K562 (cell line): ENCODE data around the gene NAV2. TPM values are rescaled to one million over a fixed set of nuclear protein-coding genes. Genes with fewer than 3 reads are reported as not detected.
A peak's percentile ranks its signal among the peaks of the same experiment; 100 is the strongest.

Experiments
- ATAC-seq: fragments of 200-7000 bp; cut with Tn5 transposase; 3 replicates; pipeline ENCODE4 v1.9.1; 2020; ENCODE audit warnings: moderate library complexity
- BruUV-seq: library from RNA; stranded (reverse); fragments of 400-500 nt; replicated peaks from 2 replicates; lab custom pipeline; 2021; lab: Mats Ljungman, UMichigan
- CTCF ChIA-PET: fragments of 300-600 bp; formaldehyde crosslinking; extraction: SDS; loops from one replicate; lab custom pipeline; 2021; ENCODE audit warnings: low intra/inter-chr PET ratio; lab: Yijun Ruan, JAX
- POLR2A ChIA-PET: fragments of 300-600, 350-650 bp; sonication (Branson Sonifier 250); formaldehyde crosslinking; extraction: SDS; loops from one replicate; lab custom pipeline; 2021; ENCODE audit warnings: antibody characterized with exemption, inconsistent platforms; lab: Yijun Ruan, JAX
- DNase-seq, 4 experiments: peaks; one replicate each; pipeline versions ENCODE4 v3.0.0 to v3.0.0-alpha.2; 2011 to 2018; ENCODE audit warnings: low spot score in 3 of 4, mixed read lengths in 3 of 4; ENCODE audit errors: extremely low read depth in 1 of 4
- FAIRE-seq: peaks from 2 replicates; lab custom pipeline; 2011; peaks lifted over from hg19 to GRCh38; lab: Jason Lieb, UNC
- H2AFZ ChIP-seq: 2 replicates; pipeline ENCODE4 v1.6.0; 2011; ENCODE audit warnings: low read depth, low read length, control low read depth, inconsistent platforms
- H3K27ac ChIP-seq: fragments of 200-600 bp; 3 replicates; pipeline ENCODE4 v1.8.0; 2011; ENCODE audit warnings: low read depth, mild to moderate bottlenecking, control low read depth, inconsistent platforms, low read length, moderate library complexity, mixed read lengths; ENCODE audit errors: extremely low read depth
- H3K27me3 ChIP-seq, 2 experiments: fragments of 300-600 bp in 1 of 2; 2 replicates in 1 of 2; 3 replicates in 1 of 2; pipeline versions ENCODE4 v1.6.0 to v1.8.0; 2011; ENCODE audit warnings: inconsistent platforms in 2 of 2, low read length in 2 of 2, mild to moderate bottlenecking in 1 of 2, mixed read lengths in 1 of 2, moderate library complexity in 1 of 2; ENCODE audit not compliant: control insufficient read depth in 2 of 2, insufficient read depth in 2 of 2
- H3K36me3 ChIP-seq: fragments of 300-600 bp; 3 replicates; pipeline ENCODE4 v1.8.0; 2011; ENCODE audit warnings: mild to moderate bottlenecking, low read length, inconsistent platforms; ENCODE audit not compliant: control insufficient read depth, insufficient read depth
- H3K4me1 ChIP-seq, 2 experiments: fragments of 200-600 bp in 1 of 2; replicated peaks in 1 of 2; 2 replicates in 1 of 2; 3 replicates in 1 of 2; pipeline versions ENCODE4 v1.5.1 to v1.8.0; 2011; ENCODE audit warnings: inconsistent platforms in 2 of 2, low read length in 2 of 2, mild to moderate bottlenecking in 1 of 2, mixed read lengths in 1 of 2, moderate library complexity in 1 of 2; ENCODE audit not compliant: control insufficient read depth in 2 of 2, insufficient read depth in 2 of 2
- H3K4me2 ChIP-seq: 2 replicates; pipeline ENCODE4 v1.6.1; 2011; ENCODE audit warnings: low read length, control low read depth, inconsistent platforms, mixed read lengths; ENCODE audit not compliant: insufficient read depth
- H3K4me3 ChIP-seq: fragments of 200-600 bp; sonication (generic), shearing (Covaris generic); 2 replicates; pipeline ENCODE4 v1.5.1; 2016; ENCODE audit warnings: control low read depth, inconsistent platforms
- H3K79me2 ChIP-seq: fragments of 200-600 bp; 3 replicates; pipeline ENCODE4 v1.8.0; 2011; ENCODE audit warnings: low read length, inconsistent platforms; ENCODE audit not compliant: control insufficient read depth, insufficient read depth
- H3K9ac ChIP-seq, 2 experiments: 2 replicates each; pipeline versions ENCODE4 v1.6.0 to v1.6.1; 2011; ENCODE audit warnings: low read depth in 2 of 2, low read length in 2 of 2, control low read depth in 1 of 2, inconsistent platforms in 1 of 2, mild to moderate bottlenecking in 1 of 2, mixed read lengths in 1 of 2; ENCODE audit not compliant: insufficient read depth in 1 of 2
- H3K9me1 ChIP-seq: one replicate; pipeline ENCODE4 v1.6.0; 2011; ENCODE audit warnings: inconsistent platforms, mild to moderate bottlenecking, low read length, moderate library complexity; ENCODE audit not compliant: control insufficient read depth, insufficient read depth
- H3K9me3 ChIP-seq: replicated peaks from 2 replicates; pipeline ENCODE4 v1.5.1; 2011; ENCODE audit warnings: low read depth, low read length, inconsistent platforms; ENCODE audit not compliant: control insufficient read depth, insufficient read depth
- H4K20me1 ChIP-seq: replicated peaks from 2 replicates; pipeline ENCODE4 v1.6.1; 2011; ENCODE audit warnings: low read length, inconsistent platforms, mixed read lengths; ENCODE audit not compliant: control insufficient read depth, insufficient read depth
- CTBP1 ChIP-seq: fragments of 450-650 bp; IDR thresholded peaks from 2 replicates; pipeline ENCODE4 v1.6.1; 2016; ENCODE audit warnings: borderline replicate concordance
- DEAF1 ChIP-seq: fragments of 450-650 bp; formaldehyde crosslinking; IDR thresholded peaks from 2 replicates; pipeline ENCODE4 v1.4.0; 2020; ENCODE audit warnings: mild to moderate bottlenecking, moderate library complexity
- FOSL1 ChIP-seq: fragments of 200-800 bp; sonication (Bioruptor generic); conservative IDR thresholded peaks from 2 replicates; pipeline ENCODE4 v1.6.1; 2016; ENCODE audit warnings: missing genetic modification characterization, missing compliant biosample characterization
- GABPB1 ChIP-seq: sonication (generic); formaldehyde crosslinking; IDR thresholded peaks from 2 replicates; pipeline ENCODE4 v1.8.0; 2022; ENCODE audit warnings: mild to moderate bottlenecking, missing genetic modification reagents
- JUN ChIP-seq, 2 experiments: sonication (generic) in 1 of 2; formaldehyde crosslinking in 1 of 2; IDR thresholded peaks; 2 replicates each; pipeline versions ENCODE4 v1.6.1 to v1.8.0; 2012 to 2022; ENCODE audit warnings: borderline replicate concordance in 2 of 2, mild to moderate bottlenecking in 2 of 2, improper control_type of control experiment in 1 of 2, low read depth in 1 of 2, low read length in 1 of 2, missing genetic modification reagents in 1 of 2
- JUND ChIP-seq, 2 experiments: IDR thresholded peaks; 2 replicates in 1 of 2; 3 replicates in 1 of 2; pipeline ENCODE4 v1.6.1; 2011; ENCODE audit warnings: borderline replicate concordance in 2 of 2, low read depth in 2 of 2, low read length in 2 of 2, improper control_type of control experiment in 1 of 2, missing biosample characterization in 1 of 2, missing genetic modification characterization in 1 of 2, missing genetic modification reagents in 1 of 2
- NR1H2 ChIP-seq: sonication (generic); formaldehyde crosslinking; IDR thresholded peaks from 2 replicates; pipeline ENCODE4 v1.4.0; 2020; ENCODE audit warnings: mild to moderate bottlenecking, missing genetic modification reagents
- PKNOX1 ChIP-seq: fragments of 450-650 bp; IDR thresholded peaks from 2 replicates; pipeline ENCODE4 v1.6.1; 2016
- POLR2AphosphoS5 ChIP-seq: IDR thresholded peaks from 2 replicates; pipeline ENCODE4 v1.6.1; 2011; ENCODE audit warnings: mild to moderate bottlenecking, low read depth, low read length, moderate library complexity; ENCODE audit not compliant: control insufficient read depth, insufficient read depth
- POU5F1 ChIP-seq: fragments of 150-350 bp; IDR thresholded peaks from 2 replicates; pipeline ENCODE4 v1.6.1; 2014; ENCODE audit warnings: borderline replicate concordance, low read length, low read depth, mild to moderate bottlenecking; ENCODE audit not compliant: partially characterized antibody
- RAD21 ChIP-seq, 2 experiments: fragments of 250-450 bp in 1 of 2; fragments of 450-650 bp in 1 of 2; sonication (Bioruptor Pico) in 1 of 2; formaldehyde crosslinking in 1 of 2; IDR thresholded peaks in 1 of 2; conservative IDR thresholded peaks in 1 of 2; 2 replicates each; pipeline versions ENCODE4 v1.4.0 to v1.8.0; 2020 to 2022; ENCODE audit warnings: mild to moderate bottlenecking in 2 of 2, moderate library complexity in 1 of 2
- RBM34 ChIP-seq: fragments of 200-400 bp; formaldehyde crosslinking; IDR thresholded peaks from 2 replicates; pipeline ENCODE4 v1.6.1; 2018; ENCODE audit warnings: low read length, borderline replicate concordance; ENCODE audit not compliant: insufficient read depth
- ZFPM2 ChIP-seq: fragments of 250-450 bp; sonication (Bioruptor Pico); IDR thresholded peaks from 2 replicates; pipeline ENCODE4 v1.5.1; 2022; ENCODE audit warnings: mild to moderate bottlenecking
- ZKSCAN8 ChIP-seq: fragments of 200-800 bp; sonication (Bioruptor generic); IDR thresholded peaks from 2 replicates; pipeline ENCODE4 v1.6.1; 2016; ENCODE audit warnings: missing genetic modification characterization, missing compliant biosample characterization
- ZNF639 ChIP-seq, 2 experiments: fragments of 200-800 bp in 1 of 2; sonication (Bioruptor generic) in 1 of 2; sonication (generic) in 1 of 2; formaldehyde crosslinking in 1 of 2; IDR thresholded peaks in 1 of 2; conservative IDR thresholded peaks in 1 of 2; 2 replicates each; pipeline versions ENCODE4 v1.5.0 to v1.6.1; 2016 to 2020; ENCODE audit warnings: missing compliant biosample characterization in 1 of 2, missing genetic modification characterization in 1 of 2, missing genetic modification reagents in 1 of 2
- WGBS: fragments of 100-300 bp; shearing (Covaris generic); methylation state at CpG from one replicate; pipeline ENCODE4 v1.1.6; 2016; ENCODE audit warnings: low coverage, mixed read lengths; ENCODE audit not compliant: insufficient coverage; ENCODE audit errors: missing lambda C conversion rate; 5-methylcytosine and 5-hydroxymethylcytosine counted together
- in situ Hi-C: fragments of 300-500 bp; cut with MboI; formaldehyde crosslinking; loops from 4 replicates; pipeline ENCODE4 v1.15.0; 2018; ENCODE audit warnings: inconsistent platforms, mixed read lengths
- intact Hi-C: fragments of 100-400 bp; cut with micrococcal nuclease; formaldehyde crosslinking; loops from 2 replicates; pipeline ENCODE4 v1.14.2; 2022
- polyA plus RNA-seq, 8 experiments: library from polyadenylated mRNA; depleted of rRNA in 4 of 8; stranded (reverse) in 5 of 8; unstranded in 3 of 8; fragments of >200 nt; fragmentation: Nextera tagmentation in 2 of 8; fragmentation: Illumina TruSeq in 1 of 8; extraction: Ambion mirVana in 2 of 8; extraction: Trizol in 1 of 8; gene quantifications; 2 replicates each; pipeline versions ENCODE4 v1.2.1 to v1.2.3, GENCODE V29; 2011 to 2014; ENCODE audit warnings: inconsistent platforms in 1 of 8, missing spikeins in 1 of 8
- total RNA-seq, 7 experiments: library from RNA; depleted of rRNA in 6 of 7; stranded (reverse); fragments of >200 nt in 6 of 7; fragmentation: Illumina TruSeq in 2 of 7; extraction: Trizol in 2 of 7; gene quantifications; 2 replicates each; pipeline versions ENCODE4 v1.2.1 to v1.2.3, GENCODE V29; 2011 to 2021; ENCODE audit warnings: low replicate concordance in 1 of 7

Gene NAV2
- total and polyA plus RNA-seq, 9 of the 15 experiments (the other 6 are each of a cell fraction or from before 2014, with no cell fraction given): 0.03 to 0.35 (median 0.05) TPM

- Histone ChIP-seq H3K9ac (no peak overlapping the region), H3K36me3 (no peaks in the 10 kb centered on the region), H3K27me3 (peaks cover 21 to 22% of the 10 kb centered on the region in 2 experiments), H4K20me1 (no peaks in the 10 kb centered on the region; the same call in 1 of the 2 replicates), H3K27ac (no peak overlapping the region), H3K9me3 (no peaks in the 10 kb centered on the region), H3K4me3 (no peak overlapping the region), H3K4me1 (no peaks in the 10 kb centered on the region; a peak in 2 of 5 replicates), H3K4me2 (0 out of 2 replicates have a peak overlapping the region, but pooled peaks have one; percentile 3), H2AFZ (peak overlapping the region; percentile 34; the same call in 1 of the 2 replicates), H3K9me1 (no peaks in the 10 kb centered on the region), H3K79me2 (no peaks in the 10 kb centered on the region)
- CTCF ChIA-PET: interaction anchor here (0.7 to 3.5 kb wide), 8 partner anchors 74 to 880 kb away, joined by 3 to 29 read pairs (median 5); no protein-coding TSS in a partner anchor
- FAIRE-seq (peak; percentile 93), ATAC-seq (peak; percentile 68), DNase-seq (peak; percentile 49 to 68 (median 58))
- in situ Hi-C loops: no loop called here
- POLR2A ChIA-PET: no interaction called here
- no TSS peak for BruUV-seq
- intact Hi-C loops: loop anchor here (1.0 to 10.0 kb wide), 4 partner anchors 81 to 663 kb away; no protein-coding TSS in a partner anchor
- 17% methylated on average over 6 of the region's 6 CpGs for WGBS
- TF ChIP-seq RAD21 (CRISPR knock-in tag; conservative IDR thresholded peaks at IDR 0.05 in 1 of 2, IDR thresholded peaks at IDR 0.05 in 1 of 2) (peak; percentile 92 to 97), JUN (IDR thresholded peaks at IDR 0.05; ENCODE audit: borderline replicate concordance, low read depth, low read length) (no peak), JUN (CRISPR knock-in tag; IDR thresholded peaks at IDR 0.05; ENCODE audit: borderline replicate concordance) (no peak), ZNF639 (CRISPR knock-in tag; conservative IDR thresholded peaks at IDR 0.05 in 1 of 2, IDR thresholded peaks at IDR 0.05 in 1 of 2) (no peak), FOSL1 (tag) (0 out of 2 replicates have a peak, but pooled peaks have one; percentile 14), NR1H2 (no peak), RBM34 (no peak), CTBP1 (0 out of 2 replicates have a peak, but pooled peaks have one; percentile 16), GABPB1 (no peak), DEAF1 (CRISPR knock-in tag) (peak; percentile 82), PKNOX1 (peak; percentile 9; the same call in 1 of the 2 replicates), ZFPM2 (CRISPR knock-in tag) (no peak), POLR2AphosphoS5 (no peak), JUND (IDR thresholded peaks at IDR 0.05; ENCODE audit: borderline replicate concordance, low read depth, low read length) (peak; percentile 11; the same call in 1 of the 2 replicates), JUND (tag; IDR thresholded peaks at IDR 0.05; ENCODE audit: borderline replicate concordance, low read depth, low read length) (no peak), ZKSCAN8 (CRISPR knock-in tag) (no peak), POU5F1 (no peak)
Measured at GRCh38 chr11:19951558-19952115, 239.0 kb downstream of the NAV2 start.
